Fibroblast of lung (primary cell): ENCODE measurements around the gene ABR. TPM values are rescaled to one million over a fixed set of nuclear protein-coding genes. Genes with fewer than 3 reads are reported as not detected.
A peak's percentile ranks its signal among the peaks of the same experiment; 100 is the strongest.

ENCODE experiments used
- DNase-seq, 2 donors: peaks; one replicate each; pipeline versions ENCODE4 v3.0.0 to v3.0.0-alpha.2; 2010; ENCODE audit warnings: low read depth in 2 of 2
- H2AFZ ChIP-seq: 2 replicates; pipeline ENCODE4 v1.5.1; 2012; ENCODE audit warnings: low read length, control low read depth, inconsistent platforms
- H3K27ac ChIP-seq: 2 replicates; pipeline ENCODE4 v1.5.1; 2011; ENCODE audit warnings: low read length, control low read depth; ENCODE audit not compliant: insufficient read depth
- H3K27me3 ChIP-seq: 2 replicates; pipeline ENCODE4 v1.5.1; 2011; ENCODE audit warnings: mild to moderate bottlenecking, low read length; ENCODE audit not compliant: control insufficient read depth, insufficient read depth
- H3K36me3 ChIP-seq: 2 replicates; pipeline ENCODE4 v1.5.1; 2011; ENCODE audit warnings: low read length; ENCODE audit not compliant: control insufficient read depth, insufficient read depth
- H3K4me1 ChIP-seq: 2 replicates; pipeline ENCODE4 v1.5.1; 2011; ENCODE audit warnings: low read length; ENCODE audit not compliant: control insufficient read depth, insufficient read depth; ENCODE audit errors: extremely low read depth
- H3K4me2 ChIP-seq: 2 replicates; pipeline ENCODE4 v1.5.1; 2011; ENCODE audit warnings: low read length, control low read depth; ENCODE audit not compliant: insufficient read depth; ENCODE audit errors: extremely low read depth
- H3K4me3 ChIP-seq, 4 experiments: fragments of 200-600 bp in 1 of 4; sonication (generic) in 1 of 4; replicated peaks in 1 of 4; 2 replicates each; pipeline ENCODE4 v1.5.1; 2011 to 2016; ENCODE audit warnings: low read length in 4 of 4, low read depth in 3 of 4, mild to moderate bottlenecking in 3 of 4, control low read depth in 2 of 4, inconsistent platforms in 1 of 4, mixed read lengths in 1 of 4; ENCODE audit not compliant: insufficient read depth in 1 of 4; ENCODE audit errors: control extremely low read depth in 1 of 4
- H3K79me2 ChIP-seq: 2 replicates; pipeline ENCODE4 v1.5.1; 2012; ENCODE audit warnings: mild to moderate bottlenecking, low read length, inconsistent platforms; ENCODE audit not compliant: control insufficient read depth, insufficient read depth
- H3K9ac ChIP-seq: 2 replicates; pipeline ENCODE4 v1.5.1; 2011; ENCODE audit warnings: mild to moderate bottlenecking, low read length, control low read depth; ENCODE audit not compliant: insufficient read depth
- H3K9me3 ChIP-seq: 2 replicates; pipeline ENCODE4 v1.5.1; 2012; ENCODE audit warnings: low read depth, low read length; ENCODE audit not compliant: control insufficient read depth, insufficient read depth
- H4K20me1 ChIP-seq: 2 replicates; pipeline ENCODE4 v1.5.1; 2011; ENCODE audit warnings: low read length; ENCODE audit not compliant: control insufficient read depth, insufficient read depth; ENCODE audit errors: extremely low read depth
- CTCF ChIP-seq, 2 donors: IDR thresholded peaks in 1 of 2; conservative IDR thresholded peaks in 1 of 2; 1 replicate in 1 of 2; 2 replicates in 1 of 2; pipeline ENCODE4 v1.5.1; 2011 to 2012; ENCODE audit warnings: low read length in 2 of 2, control low read depth in 1 of 2, inconsistent platforms in 1 of 2, low read depth in 1 of 2, mild to moderate bottlenecking in 1 of 2
- EZH2 ChIP-seq: IDR thresholded peaks from 2 replicates; pipeline ENCODE4 v1.5.1; 2012; ENCODE audit warnings: low read length, control low read depth, mild to moderate bottlenecking; ENCODE audit errors: missing control alignments
- polyA plus RNA-seq, 2 donors: library from polyadenylated mRNA; depleted of rRNA in 1 of 2; stranded (reverse) in 1 of 2; unstranded in 1 of 2; fragments of >200 nt; gene quantifications; 2 replicates each; pipeline ENCODE4 v1.2.1, GENCODE V29; 2011 to 2012; ENCODE audit warnings: missing spikeins in 1 of 2
- total RNA-seq: library from RNA; depleted of rRNA; stranded (reverse); fragments of >200 nt; gene quantifications from 2 replicates; pipeline ENCODE4 v1.2.1, GENCODE V29; 2014

The ABR gene
- total and polyA plus RNA-seq, 2 donors (not counting 1 experiment from before 2014, with no cell fraction given) = 43.7 to 84.7 TPM

GRCh38 chr17:1059131-1059795, 120.5 kb downstream of the ABR start:
- no peak overlapping the region for H2AFZ ChIP-seq
- no peaks in the 10 kb centered on the region for H3K27me3 ChIP-seq
- H3K4me3 ChIP-seq = no peak overlapping the region
- DNase-seq = no peak
- TF ChIP-seq CTCF (conservative IDR thresholded peaks at IDR 0.05 in 1 of 2, IDR thresholded peaks at IDR 0.05 in 1 of 2; ENCODE audit: low read depth in 1 of 2, low read length in 2 of 2) (no peak), EZH2 (no peak)
- no peaks in the 10 kb centered on the region for H3K9me3 ChIP-seq
- H3K4me2 ChIP-seq = no peak overlapping the region
- H3K4me1 ChIP-seq = peaks cover 3% of the 10 kb centered on the region
- no peaks in the 10 kb centered on the region for H4K20me1 ChIP-seq
- no peak overlapping the region for H3K9ac ChIP-seq
- no peak overlapping the region for H3K27ac ChIP-seq
- H3K36me3 ChIP-seq = peaks cover 11% of the 10 kb centered on the region
- no peaks in the 10 kb centered on the region for H3K79me2 ChIP-seq

DNA sequence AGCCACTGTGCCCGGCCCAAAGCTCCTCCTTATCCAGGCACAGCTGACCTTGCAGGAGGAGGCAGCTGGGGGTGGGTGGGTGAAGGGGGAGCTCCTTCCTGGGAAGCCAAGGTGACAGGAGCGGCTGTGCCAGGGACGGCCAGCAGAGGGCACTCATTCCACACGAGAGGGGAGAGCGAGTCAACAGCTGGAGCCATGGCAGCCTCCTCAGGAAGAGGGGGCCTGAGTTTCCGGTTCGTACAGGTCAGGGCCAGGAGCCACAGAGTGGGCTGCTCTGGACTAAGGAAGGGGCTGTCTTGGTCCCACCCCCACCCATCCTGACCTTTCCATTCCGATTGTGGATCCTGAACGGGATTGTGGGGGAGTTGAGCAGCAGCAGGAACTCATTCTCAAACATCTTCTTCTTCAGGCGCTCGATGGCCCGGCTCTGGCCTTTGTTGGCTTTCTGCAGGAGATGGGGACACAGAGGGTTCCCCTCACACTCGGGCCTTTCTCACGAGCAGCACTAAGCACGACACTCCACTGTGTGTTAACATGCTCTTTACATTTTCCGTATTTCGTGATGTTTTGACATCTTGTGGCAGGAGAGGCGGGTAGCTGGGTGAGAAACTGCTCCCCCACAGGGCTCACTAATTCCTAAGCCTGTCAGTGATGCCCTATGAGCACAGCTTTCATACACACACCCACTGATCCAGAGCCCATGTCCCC, 121.2 kb downstream of the ABR start:
- Histone ChIP-seq H3K4me1 (peaks cover 3% of the 10 kb centered on the region), H3K36me3 (peaks cover 14% of the 10 kb centered on the region), H3K9ac (no peak overlapping the region), H3K79me2 (no peaks in the 10 kb centered on the region), H4K20me1 (no peaks in the 10 kb centered on the region), H3K4me3 (no peak overlapping the region), H3K4me2 (no peak overlapping the region), H3K9me3 (no peaks in the 10 kb centered on the region), H2AFZ (no peak overlapping the region), H3K27me3 (no peaks in the 10 kb centered on the region), H3K27ac (no peak overlapping the region)
- TF ChIP-seq EZH2 (no peak), CTCF (conservative IDR thresholded peaks at IDR 0.05 in 1 of 2, IDR thresholded peaks at IDR 0.05 in 1 of 2; ENCODE audit: low read depth in 1 of 2, low read length in 2 of 2) (peak; percentile 7 to 41)
- peak; percentile 14 to 32 for DNase-seq

GRCh38 chr17:1056761-1057160, 123.0 kb downstream of the ABR start:
- Histone ChIP-seq H4K20me1 (no peaks in the 10 kb centered on the region), H3K4me3 (no peak overlapping the region), H3K9me3 (no peaks in the 10 kb centered on the region), H3K9ac (no peak overlapping the region), H2AFZ (no peak overlapping the region), H3K4me1 (peaks cover 3% of the 10 kb centered on the region), H3K79me2 (no peaks in the 10 kb centered on the region), H3K27ac (no peak overlapping the region), H3K36me3 (peaks cover 13% of the 10 kb centered on the region), H3K4me2 (no peak overlapping the region), H3K27me3 (no peaks in the 10 kb centered on the region)
- no peak for TF ChIP-seq EZH2
- TF ChIP-seq CTCF (conservative IDR thresholded peaks at IDR 0.05 in 1 of 2, IDR thresholded peaks at IDR 0.05 in 1 of 2; ENCODE audit: low read depth in 1 of 2, low read length in 2 of 2) = no peak
- no peak for DNase-seq
